PC-3 (cell line): ENCODE measurements around the gene CTSZ.

ENCODE experiments used
- CTCF ChIP-seq: fragments of 300-600 bp; sonication (generic); conservative IDR thresholded peaks from 2 replicates; pipeline ENCODE4 v1.5.1; 2017; ENCODE audit warnings: antibody characterized with exemption, low read depth, mild to moderate bottlenecking, low read length
- EZH2 ChIP-seq: fragments of 300-600 bp; sonication (generic); IDR thresholded peaks from one replicate; pipeline ENCODE4 v1.6.1; 2017; ENCODE audit warnings: antibody characterized with exemption, mild to moderate bottlenecking, low read length; ENCODE audit not compliant: unreplicated experiment

DNA sequence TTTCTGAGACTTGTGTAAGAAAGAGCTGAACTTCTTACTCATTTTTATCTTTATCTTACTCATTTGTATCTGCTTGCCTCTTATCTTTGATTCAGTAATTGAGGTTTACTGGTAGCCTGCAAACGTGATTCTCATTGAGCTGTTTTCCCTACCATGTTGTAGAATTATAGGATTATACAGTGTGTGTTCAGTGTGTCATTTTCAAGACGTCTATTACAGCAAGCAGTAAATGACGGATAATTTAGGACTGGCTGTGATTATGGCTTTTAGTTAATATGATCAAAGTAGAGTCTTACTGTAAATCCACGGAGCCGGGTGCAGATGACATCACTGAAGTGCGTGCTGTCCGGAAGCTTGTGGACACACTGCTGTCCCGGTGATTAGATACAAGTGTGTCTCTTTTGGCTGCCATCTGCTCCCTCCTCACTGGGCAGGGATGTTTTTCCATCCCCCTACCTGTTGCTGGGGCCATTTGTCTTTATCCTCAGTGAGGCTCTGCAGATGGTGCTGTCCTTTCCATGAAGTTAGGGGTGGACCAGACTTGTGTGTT is 20.0 kb downstream of the CTSZ start:
- TF ChIP-seq CTCF (no peak), EZH2 (no peak)
